Ovary (tissue), 9 donors: Measurements from ENCODE around the gene SLC51B. TPM values are rescaled to one million over a fixed set of nuclear protein-coding genes. Genes with fewer than 3 reads are reported as not detected.

Experiments used
- DNase-seq, 5 donors: peaks; one replicate each; pipeline ENCODE4 v3.0.0-alpha.2; 2019 to 2020
- H3K27ac ChIP-seq, 2 donors: fragments of 200-600 bp; one replicate each; pipeline versions ENCODE4 v1.5.1 to v1.8.0; 2019 to 2022
- H3K27me3 ChIP-seq: fragments of 200-600 bp; one replicate; pipeline ENCODE4 v1.8.0; 2022
- H3K36me3 ChIP-seq: fragments of 200-600 bp; sonication (generic); one replicate; pipeline ENCODE4 v1.5.1; 2019
- H3K4me1 ChIP-seq: one replicate; pipeline ENCODE4 v1.8.1; 2013; ENCODE audit warnings: mild to moderate bottlenecking, moderate library complexity; ENCODE audit not compliant: insufficient read depth
- H3K4me3 ChIP-seq: fragments of 200-600 bp; sonication (generic); one replicate; pipeline ENCODE4 v1.5.1; 2017
- H3K9me3 ChIP-seq, 2 donors: fragments of 200-600 bp in 1 of 2; sonication (generic) in 1 of 2; one replicate each; pipeline versions ENCODE4 v1.5.1 to v1.8.1; 2013 to 2019; ENCODE audit warnings: mild to moderate bottlenecking in 1 of 2, moderate library complexity in 1 of 2
- EP300 ChIP-seq: sonication (generic); formaldehyde crosslinking; IDR thresholded peaks from one replicate; pipeline ENCODE4 v1.6.1; 2017; ENCODE audit warnings: antibody characterized with exemption
- POLR2A ChIP-seq: fragments of 450-650 bp; IDR thresholded peaks from one replicate; pipeline ENCODE4 v1.6.1; 2017; ENCODE audit warnings: antibody characterized with exemption, mild to moderate bottlenecking, moderate library complexity
- WGBS, 3 donors: extraction: QIAGEN DNeasy Blood & Tissue Kit in 1 of 3; methylation state at CpG; one replicate each; pipeline versions ENCODE4 v1.1.5 to v1.1.7; 2013 to 2017; 5-methylcytosine and 5-hydroxymethylcytosine counted together
- intact Hi-C, 4 donors: fragments of 100-400 bp; cut with DNase I; formaldehyde crosslinking; loops; one replicate each; pipeline versions ENCODE4 v1.11.0 to v1.15.1; 2022 to 2023
- polyA plus RNA-seq, 2 donors: library from polyadenylated mRNA; stranded (reverse); fragments of 200-250 nt in 1 of 2; fragments of 350-450 nt in 1 of 2; fragmentation: Illumina TruSeq in 1 of 2; extraction: RNeasy Lipid Tissue Mini Kit (QIAGEN cat#74804) in 1 of 2; gene quantifications; one replicate each; pipeline ENCODE4 v1.2.3, GENCODE V29; 2013 to 2014
- total RNA-seq, 7 donors: library from RNA; depleted of rRNA in 2 of 7; stranded (reverse); fragments of >200 nt in 2 of 7; fragmentation: NEBNext Ultra II Directional in 3 of 7; extraction: Animal tissue kit (Norgen Biotek cat#: 25700) in 3 of 7; gene quantifications; one replicate each; pipeline versions ENCODE4 v1.1.0 to v1.2.4, GENCODE V29; 2016 to 2023
- TF ChIP-seq, protein P1 (sequence below), 3 donors: fragments of 450-650 bp in 2 of 3; fragments of 200-600 bp in 1 of 3; IDR thresholded peaks; one replicate each; pipeline versions ENCODE4 v1.5.1 to v1.8.0; 2016 to 2022; ENCODE audit warnings: antibody characterized with exemption in 3 of 3, mild to moderate bottlenecking in 1 of 3
- donor health status: DM: no; HTN: no; CAD: no; lungs with moderate emphysema.
- donor health status: DM: no; HTN: no; CAD: no.
- donor health status: Bipolar disorder and iron deficiency.
- donor health status: DM: yes; HTN: yes; CAD: no.
- donor health status: DM: no; HTN: no; CAD: no.
- donor health status: DM: yes; HTN: yes; CAD: no.

Gene SLC51B
- total and polyA plus RNA-seq, 9 donors, result 0.22 to 0.31 (median 0.27) TPM; not detected in 6

DNA sequence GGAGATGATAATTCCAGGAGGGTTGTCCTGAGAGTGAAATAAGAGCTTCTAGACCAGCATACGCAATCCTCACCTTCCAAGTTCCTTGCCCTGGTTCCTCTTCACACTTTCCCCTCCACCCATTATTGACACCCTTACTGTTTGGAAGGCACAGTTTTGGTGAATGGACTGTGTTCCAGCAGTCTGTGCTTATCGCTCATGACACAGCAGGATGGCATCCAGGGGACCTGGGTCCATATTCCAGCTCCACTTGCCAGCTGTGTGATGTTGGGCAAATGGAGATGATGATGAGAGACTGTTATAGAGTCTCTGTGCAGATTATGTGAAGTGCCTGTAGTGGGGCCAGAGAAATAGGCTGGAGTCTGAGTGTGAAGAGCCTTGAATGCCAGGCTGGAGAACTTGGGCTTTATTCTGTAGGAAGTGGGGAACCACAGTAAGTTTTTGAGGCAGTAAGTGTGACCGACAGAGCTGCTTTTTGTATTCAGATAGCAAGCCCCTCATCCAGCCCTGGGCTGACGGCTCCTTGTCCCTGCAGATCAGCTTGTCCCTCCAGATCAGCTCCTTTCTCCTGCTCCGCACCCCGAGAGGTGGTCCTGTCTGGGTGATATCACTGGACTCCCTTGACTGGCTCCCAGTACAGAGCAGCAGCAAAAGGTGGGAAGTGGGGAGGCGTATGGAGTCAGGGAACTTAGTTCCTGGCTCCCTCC, 39.5 kb downstream of the SLC51B start:
- H3K36me3 ChIP-seq, result no peaks in the 10 kb centered on the region
- TF ChIP-seq POLR2A, result no peak
- TF ChIP-seq, protein P1, sequence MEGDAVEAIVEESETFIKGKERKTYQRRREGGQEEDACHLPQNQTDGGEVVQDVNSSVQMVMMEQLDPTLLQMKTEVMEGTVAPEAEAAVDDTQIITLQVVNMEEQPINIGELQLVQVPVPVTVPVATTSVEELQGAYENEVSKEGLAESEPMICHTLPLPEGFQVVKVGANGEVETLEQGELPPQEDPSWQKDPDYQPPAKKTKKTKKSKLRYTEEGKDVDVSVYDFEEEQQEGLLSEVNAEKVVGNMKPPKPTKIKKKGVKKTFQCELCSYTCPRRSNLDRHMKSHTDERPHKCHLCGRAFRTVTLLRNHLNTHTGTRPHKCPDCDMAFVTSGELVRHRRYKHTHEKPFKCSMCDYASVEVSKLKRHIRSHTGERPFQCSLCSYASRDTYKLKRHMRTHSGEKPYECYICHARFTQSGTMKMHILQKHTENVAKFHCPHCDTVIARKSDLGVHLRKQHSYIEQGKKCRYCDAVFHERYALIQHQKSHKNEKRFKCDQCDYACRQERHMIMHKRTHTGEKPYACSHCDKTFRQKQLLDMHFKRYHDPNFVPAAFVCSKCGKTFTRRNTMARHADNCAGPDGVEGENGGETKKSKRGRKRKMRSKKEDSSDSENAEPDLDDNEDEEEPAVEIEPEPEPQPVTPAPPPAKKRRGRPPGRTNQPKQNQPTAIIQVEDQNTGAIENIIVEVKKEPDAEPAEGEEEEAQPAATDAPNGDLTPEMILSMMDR (IDR thresholded peaks at IDR 0.05), result no peak
- TF ChIP-seq EP300, result no peak
- 81 to 86% (median 84%) methylated on average over 7 of the region's 7 CpGs for WGBS, 3 donors
- H3K27me3 ChIP-seq, result no peaks in the 10 kb centered on the region
- no peak overlapping the region for H3K27ac ChIP-seq
- peaks cover 12% of the 10 kb centered on the region for H3K4me1 ChIP-seq
- no peak overlapping the region for H3K4me3 ChIP-seq
- no peak for DNase-seq
- H3K9me3 ChIP-seq, result no peaks in the 10 kb centered on the region
- intact Hi-C loops, result loop anchor here in 3 of 4 donors (5.0 to 10.0 kb wide), 2 partner anchors 32 to 50 kb away; no protein-coding TSS in a partner anchor

DNA sequence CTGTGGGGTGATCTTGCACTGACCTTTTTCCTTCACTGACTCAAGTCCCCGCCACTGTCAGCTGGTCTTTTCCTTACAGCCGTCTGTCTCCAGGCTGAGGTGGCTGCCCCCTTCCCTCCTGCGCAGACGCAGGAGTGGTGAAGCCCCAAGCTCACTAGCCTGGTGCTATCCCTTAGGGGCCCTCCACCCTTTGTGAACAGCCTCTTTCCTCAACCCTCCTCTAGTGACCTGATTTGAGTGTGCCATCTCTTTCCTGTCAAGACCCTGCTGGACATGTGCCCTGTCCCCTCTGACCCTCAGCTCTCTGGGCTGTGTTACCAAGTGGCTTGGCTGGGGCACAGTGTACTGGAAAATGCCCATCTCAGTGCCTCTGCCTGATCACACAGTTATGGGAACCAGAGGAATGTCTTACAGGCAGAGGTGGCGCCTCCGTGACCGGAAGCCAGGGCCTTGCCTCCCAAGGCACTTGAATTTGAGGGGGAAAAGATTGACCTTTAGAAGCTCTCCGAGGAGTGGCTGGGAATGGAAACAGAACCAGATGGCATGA, 40.1 kb downstream of the SLC51B start:
- Histone ChIP-seq H3K27ac (no peak overlapping the region), H3K9me3 (no peaks in the 10 kb centered on the region), H3K36me3 (no peaks in the 10 kb centered on the region), H3K4me1 (peaks cover 14% of the 10 kb centered on the region), H3K4me3 (no peak overlapping the region), H3K27me3 (no peaks in the 10 kb centered on the region)
- DNase-seq, result no peak
- no peak for TF ChIP-seq POLR2A
- TF ChIP-seq, protein P1 (IDR thresholded peaks at IDR 0.05), result no peak
- TF ChIP-seq EP300, result no peak
- 60 to 72% (median 66%) methylated on average over 8 of the region's 8 CpGs for WGBS, 3 donors
- intact Hi-C loops, result loop anchor here in 3 of 4 donors (5.0 to 10.0 kb wide), 2 partner anchors 33 to 50 kb away; no protein-coding TSS in a partner anchor

DNA sequence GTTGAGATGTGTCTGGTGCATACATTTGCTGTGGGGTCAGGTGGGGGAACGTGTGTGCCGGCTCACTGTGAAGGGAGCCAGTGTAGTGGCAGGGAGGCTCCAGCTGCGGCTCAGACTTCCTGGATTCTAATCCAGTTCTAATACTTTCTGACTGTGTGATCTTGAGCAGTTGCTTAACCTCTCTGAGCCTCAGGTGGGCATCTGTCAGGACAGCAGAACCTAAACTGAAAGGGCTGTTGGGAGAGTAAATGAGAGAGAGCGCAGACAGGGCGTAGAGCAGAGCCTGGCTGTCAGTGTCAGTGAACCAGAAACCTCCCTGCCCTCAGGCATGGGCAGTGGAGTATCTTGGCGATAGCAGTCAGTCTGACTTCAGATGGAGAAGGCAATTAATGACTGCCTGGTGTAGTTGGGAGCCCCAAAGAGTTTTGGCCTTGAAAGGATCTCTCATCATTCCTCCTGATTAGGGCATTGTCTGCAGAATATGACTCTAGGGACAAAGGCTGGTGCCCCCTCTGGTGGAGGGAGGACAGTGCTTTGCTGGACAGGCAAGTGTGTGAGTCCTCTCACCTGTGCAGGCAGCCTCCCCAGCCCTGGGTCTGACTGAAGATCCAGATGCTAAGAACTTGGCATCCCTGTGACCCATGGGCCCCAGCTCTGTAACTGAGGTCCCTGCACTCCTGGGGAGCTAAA, 40.9 kb downstream of the SLC51B start:
- 77 to 85% (median 79%) methylated on average over 6 of the region's 6 CpGs for WGBS, 3 donors
- Histone ChIP-seq H3K27me3 (no peaks in the 10 kb centered on the region), H3K36me3 (no peaks in the 10 kb centered on the region), H3K9me3 (no peaks in the 10 kb centered on the region), H3K4me1 (peaks cover 14% of the 10 kb centered on the region), H3K4me3 (no peak overlapping the region), H3K27ac (no peak overlapping the region)
- no peak for DNase-seq
- intact Hi-C loops, result loop anchor here in 3 of 4 donors (5.0 to 10.0 kb wide), 2 partner anchors 34 to 51 kb away; no protein-coding TSS in a partner anchor
- no peak for TF ChIP-seq EP300
- TF ChIP-seq, protein P1 (IDR thresholded peaks at IDR 0.05), result no peak
- no peak for TF ChIP-seq POLR2A

DNA sequence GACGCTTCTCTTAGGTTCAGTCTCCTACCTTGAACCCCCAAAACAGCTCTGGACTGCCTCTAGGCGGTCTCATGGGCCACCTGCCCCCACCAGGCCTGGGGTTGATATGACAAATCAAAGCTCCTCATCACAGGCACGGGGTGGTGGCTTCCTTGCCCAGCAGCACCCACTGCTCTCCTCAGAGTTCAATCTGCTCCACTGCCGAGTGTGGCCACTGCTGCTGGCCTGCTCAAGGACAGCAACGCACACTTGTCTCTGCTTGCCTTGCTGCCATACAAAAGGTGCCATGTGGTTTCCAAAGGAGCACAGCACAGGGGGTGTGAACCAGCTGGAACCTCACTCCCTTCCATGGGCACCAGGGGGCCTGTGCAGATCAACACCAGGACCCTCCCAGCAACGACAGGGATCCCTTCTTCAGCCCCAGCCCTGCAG, 41.5 kb downstream of the SLC51B start:
- no peak overlapping the region for H3K27ac ChIP-seq
- no peak for DNase-seq

More for the DNA sequence above, 41.5 kb downstream of the SLC51B start:
- intact Hi-C loops, result loop anchor here in 3 of 4 donors (5.0 to 10.0 kb wide), 2 partner anchors 34 to 52 kb away; no protein-coding TSS in a partner anchor
- Histone ChIP-seq H3K9me3 (no peaks in the 10 kb centered on the region), H3K36me3 (no peaks in the 10 kb centered on the region), H3K4me3 (no peak overlapping the region), H3K4me1 (peaks cover 14% of the 10 kb centered on the region), H3K27me3 (no peaks in the 10 kb centered on the region)
- TF ChIP-seq, protein P1 (IDR thresholded peaks at IDR 0.05), result no peak
- TF ChIP-seq POLR2A (no peak), EP300 (no peak)
- 65 to 76% (median 66%) methylated on average over 6 of the region's 6 CpGs for WGBS, 3 donors
